GM23248 (cell line): Measurements from ENCODE around the gene TRIP12. TPM values are rescaled to one million over a fixed set of nuclear protein-coding genes. Genes with fewer than 3 reads are reported as not detected.
A peak's percentile ranks its signal among the peaks of the same experiment; 100 is the strongest.

Experiments
- DNase-seq: peaks from one replicate; pipeline ENCODE4 v3.0.0-alpha.2; 2015
- H2AFZ ChIP-seq: fragments of 200-600 bp; sonication (generic); 2 replicates; pipeline ENCODE4 v1.6.1; 2016; ENCODE audit warnings: antibody characterized with exemption
- H3F3A ChIP-seq: fragments of 200-600 bp; sonication (generic); 2 replicates; pipeline ENCODE4 v1.6.1; 2016; ENCODE audit warnings: mild to moderate bottlenecking, antibody characterized with exemption, mixed run types; ENCODE audit not compliant: insufficient read depth
- H3K27ac ChIP-seq: fragments of 200-600 bp; sonication (generic); 2 replicates; pipeline ENCODE4 v1.5.1; 2016; ENCODE audit warnings: mild to moderate bottlenecking
- H3K27me3 ChIP-seq: fragments of 200-600 bp; sonication (generic); replicated peaks from 2 replicates; pipeline ENCODE4 v1.6.1; 2016; ENCODE audit warnings: mild to moderate bottlenecking; ENCODE audit not compliant: insufficient read depth
- H3K36me3 ChIP-seq: fragments of 200-600 bp; sonication (generic); 2 replicates; pipeline ENCODE4 v1.6.1; 2016; ENCODE audit warnings: low read depth, mild to moderate bottlenecking
- H3K4me1 ChIP-seq: fragments of 200-600 bp; sonication (generic); 2 replicates; pipeline ENCODE4 v1.6.1; 2016; ENCODE audit warnings: mild to moderate bottlenecking; ENCODE audit not compliant: insufficient read depth
- H3K4me2 ChIP-seq: fragments of 200-600 bp; sonication (generic); one replicate; pipeline ENCODE4 v1.6.1; 2016; ENCODE audit warnings: mild to moderate bottlenecking; ENCODE audit not compliant: unreplicated experiment
- H3K4me3 ChIP-seq: fragments of 200-600 bp; sonication (generic); 2 replicates; pipeline ENCODE4 v1.5.1; 2016; ENCODE audit warnings: mild to moderate bottlenecking
- H3K79me2 ChIP-seq: fragments of 200-600 bp; sonication (generic); 2 replicates; pipeline ENCODE4 v1.6.1; 2016; ENCODE audit warnings: mild to moderate bottlenecking; ENCODE audit not compliant: insufficient read depth
- H3K9ac ChIP-seq: fragments of 200-600 bp; sonication (generic); 2 replicates; pipeline ENCODE4 v1.6.1; 2016; ENCODE audit warnings: mild to moderate bottlenecking
- H3K9me2 ChIP-seq: fragments of 200-600 bp; sonication (generic); 2 replicates; pipeline ENCODE4 v1.6.1; 2016; ENCODE audit warnings: mixed run types, mild to moderate bottlenecking, moderate library complexity; ENCODE audit not compliant: insufficient read depth
- H3K9me3 ChIP-seq: fragments of 200-600 bp; sonication (generic); one replicate; pipeline ENCODE4 v1.6.1; 2017; ENCODE audit warnings: low read depth
- H4K20me1 ChIP-seq: fragments of 200-600 bp; sonication (generic); 2 replicates; pipeline ENCODE4 v1.6.0; 2016; ENCODE audit not compliant: insufficient read depth
- EZH2 ChIP-seq: fragments of 200-600 bp; sonication (generic); IDR thresholded peaks from 2 replicates; pipeline ENCODE4 v1.6.1; 2018; ENCODE audit warnings: antibody characterized with exemption, mild to moderate bottlenecking; ENCODE audit not compliant: insufficient read depth, poor library complexity, severe bottlenecking
- EZH2phosphoT487 ChIP-seq: fragments of 200-600 bp; sonication (generic); IDR thresholded peaks from 2 replicates; pipeline ENCODE4 v1.6.1; 2018; ENCODE audit warnings: antibody characterized with exemption, moderate library complexity, mild to moderate bottlenecking, low read depth; ENCODE audit not compliant: insufficient read depth
- WGBS, 2 experiments: methylation state at CpG; one replicate each; pipeline ENCODE4 v1.1.6; 2015 to 2017; ENCODE audit warnings: low lambda C conversion rate in 2 of 2, low coverage in 1 of 2; ENCODE audit errors: missing lambda C conversion rate in 2 of 2; 5-methylcytosine and 5-hydroxymethylcytosine counted together
- in situ Hi-C: fragments of 300-500 bp; cut with MboI; formaldehyde crosslinking; loops from 2 replicates; pipeline ENCODE4 v1.15.0; 2020
- polyA plus RNA-seq: library from polyadenylated mRNA; unstranded; fragments of >200 nt; fragmentation: Nextera tagmentation; extraction: Ambion mirVana; gene quantifications from 2 replicates; pipeline ENCODE4 v1.2.1, GENCODE V29; 2016
- total RNA-seq: library from RNA; depleted of rRNA; stranded (reverse); fragments of >200 nt; shearing (Covaris generic); gene quantifications from 2 replicates; pipeline ENCODE4 v1.2.3, GENCODE V29; 2014

Gene TRIP12
- total and polyA plus RNA-seq, 2 experiments from 2014 or later, result 52.2 to 124 TPM

- peaks cover 12% of the 10 kb centered on the region for H3K36me3 ChIP-seq
- no peaks in the 10 kb centered on the region for H3F3A ChIP-seq
- peak; percentile 13 for DNase-seq
- H3K27me3 ChIP-seq, result no peaks in the 10 kb centered on the region
- no peak overlapping the region for H3K27ac ChIP-seq
- H3K79me2 ChIP-seq, result peaks cover 100% of the 10 kb centered on the region
- H3K9ac ChIP-seq, result no peak overlapping the region
- no peak overlapping the region for H3K4me3 ChIP-seq
- no peaks in the 10 kb centered on the region for H3K9me2 ChIP-seq
- in situ Hi-C loops, result no loop called here
- TF ChIP-seq EZH2phosphoT487 (no peak), EZH2 (no peak)
- H2AFZ ChIP-seq, result no peak overlapping the region
- WGBS, 2 experiments, result 94 to 97% methylated on average over 5 to 6 of the region's 6 CpGs
- no peaks in the 10 kb centered on the region for H3K9me3 ChIP-seq
- H3K4me2 ChIP-seq, result no peak overlapping the region
- 0 out of 2 replicates have a peak, but pooled peaks cover 5% of the 10 kb centered on the region for H4K20me1 ChIP-seq
- H3K4me1 ChIP-seq, result no peaks in the 10 kb centered on the region
Measured at GRCh38 chr2:229870903-229871656, 50.7 kb downstream of the TRIP12 start.

GRCh38 chr2:229869226-229869625 lies 52.6 kb downstream of the TRIP12 start:
- DNase-seq, result no peak
- Histone ChIP-seq H3K36me3 (peaks cover 10% of the 10 kb centered on the region), H3K79me2 (peaks cover 100% of the 10 kb centered on the region), H3K4me1 (no peaks in the 10 kb centered on the region), H2AFZ (no peak overlapping the region), H3F3A (no peaks in the 10 kb centered on the region), H3K27ac (no peak overlapping the region), H3K4me2 (no peak overlapping the region), H3K4me3 (no peak overlapping the region), H3K27me3 (no peaks in the 10 kb centered on the region), H4K20me1 (0 out of 2 replicates have a peak, but pooled peaks cover 5% of the 10 kb centered on the region), H3K9me3 (no peaks in the 10 kb centered on the region), H3K9me2 (no peaks in the 10 kb centered on the region), H3K9ac (no peak overlapping the region)
- in situ Hi-C loops, result no loop called here
- WGBS, 2 experiments, result 95 to 96% methylated on average over 3 of the region's 3 CpGs
- TF ChIP-seq EZH2 (no peak), EZH2phosphoT487 (no peak)

- 98 to 100% methylated on average over 2 of the region's 2 CpGs for whole genome bisulfite sequencing, 2 experiments
- Histone ChIP-seq H4K20me1 (0 out of 2 replicates have a peak, but pooled peaks cover 5% of the 10 kb centered on the region), H2AFZ (no peak overlapping the region), H3K27ac (no peak overlapping the region), H3K9me3 (no peaks in the 10 kb centered on the region), H3K9me2 (no peaks in the 10 kb centered on the region), H3F3A (no peaks in the 10 kb centered on the region), H3K4me2 (no peak overlapping the region), H3K4me3 (no peak overlapping the region), H3K4me1 (no peaks in the 10 kb centered on the region), H3K27me3 (no peaks in the 10 kb centered on the region), H3K36me3 (peaks cover 9% of the 10 kb centered on the region), H3K79me2 (peaks cover 100% of the 10 kb centered on the region), H3K9ac (no peak overlapping the region)
- in situ Hi-C loops, result no loop called here
- TF ChIP-seq EZH2phosphoT487 (no peak), EZH2 (no peak)
- no peak for DNase-seq
Measured at GRCh38 chr2:229868794-229869193, 53.0 kb downstream of the TRIP12 start.

GRCh38 chr2:229865033-229865432 lies 56.8 kb downstream of the TRIP12 start:
- peaks cover 14% of the 10 kb centered on the region; the same call in 1 of the 2 replicates for H3K4me1 ChIP-seq
- no peaks in the 10 kb centered on the region for H3K9me3 ChIP-seq
- no peaks in the 10 kb centered on the region for H3K27me3 ChIP-seq
- 98 to 100% methylated on average over 2 of the region's 2 CpGs for WGBS, 2 experiments
- in situ Hi-C loops, result no loop called here
- H3K4me3 ChIP-seq, result no peak overlapping the region
- H3K9ac ChIP-seq, result no peak overlapping the region
- peaks cover 9% of the 10 kb centered on the region; the same call in 1 of the 2 replicates for H4K20me1 ChIP-seq
- TF ChIP-seq EZH2, result no peak
- no peak for TF ChIP-seq EZH2phosphoT487
- H3K4me2 ChIP-seq, result no peak overlapping the region
- H2AFZ ChIP-seq, result no peak overlapping the region
- H3K79me2 ChIP-seq, result peaks cover 100% of the 10 kb centered on the region
- peaks cover 9% of the 10 kb centered on the region for H3K36me3 ChIP-seq
- H3K9me2 ChIP-seq, result no peaks in the 10 kb centered on the region
- no peak for DNase-seq
- no peak overlapping the region for H3K27ac ChIP-seq
- H3F3A ChIP-seq, result no peaks in the 10 kb centered on the region; the same call in 1 of the 2 replicates
